H9 (cell line): ENCODE results near the gene CORO2B. TPM values are rescaled to one million over a fixed set of nuclear protein-coding genes. Genes with fewer than 3 reads are reported as not detected.

Experiments
- DNase-seq: peaks from one replicate; pipeline ENCODE4 v3.0.0-alpha.2; 2017
- H2AFZ ChIP-seq: one replicate; pipeline ENCODE4 v1.6.1; 2013; ENCODE audit warnings: mild to moderate bottlenecking, low read length, control low read depth, moderate library complexity
- H2AK5ac ChIP-seq: 2 replicates; pipeline ENCODE4 v1.6.1; 2013; ENCODE audit warnings: low read length, control low read depth, mixed read lengths; ENCODE audit not compliant: insufficient read length
- H2BK120ac ChIP-seq: one replicate; pipeline ENCODE4 v1.6.1; 2013; ENCODE audit warnings: low read depth, mild to moderate bottlenecking, low read length, control low read depth, inconsistent platforms; ENCODE audit not compliant: poor library complexity, severe bottlenecking
- H2BK12ac ChIP-seq: 2 replicates; pipeline ENCODE4 v1.6.1; 2013; ENCODE audit warnings: low read length, control low read depth, mixed read lengths, low read depth; ENCODE audit not compliant: insufficient read length
- H2BK15ac ChIP-seq: 2 replicates; pipeline ENCODE4 v1.6.1; 2013; ENCODE audit warnings: low read depth, low read length, control low read depth
- H2BK20ac ChIP-seq: one replicate; pipeline ENCODE4 v1.6.1; 2013; ENCODE audit warnings: low read depth, mild to moderate bottlenecking, low read length, control low read depth, inconsistent platforms; ENCODE audit not compliant: poor library complexity, severe bottlenecking
- H2BK5ac ChIP-seq: 2 replicates; pipeline ENCODE4 v1.6.1; 2013; ENCODE audit warnings: low read length, control low read depth, mixed read lengths; ENCODE audit not compliant: insufficient read length
- H3K14ac ChIP-seq: 2 replicates; pipeline ENCODE4 v1.6.1; 2013; ENCODE audit warnings: low read length, control low read depth; ENCODE audit not compliant: insufficient read depth
- H3K18ac ChIP-seq: 2 replicates; pipeline ENCODE4 v1.6.1; 2013; ENCODE audit warnings: low read depth, mild to moderate bottlenecking, mixed read lengths, low read length, control low read depth; ENCODE audit not compliant: insufficient read length
- H3K23ac ChIP-seq: 2 replicates; pipeline ENCODE4 v1.6.1; 2013; ENCODE audit warnings: low read length, control low read depth, mixed read lengths, low read depth; ENCODE audit not compliant: insufficient read length
- H3K23me2 ChIP-seq: 2 replicates; pipeline ENCODE4 v1.6.1; 2013; ENCODE audit warnings: low read depth, mild to moderate bottlenecking, mixed read lengths, low read length, control low read depth; ENCODE audit not compliant: insufficient read length, poor library complexity, severe bottlenecking
- H3K27ac ChIP-seq: 2 replicates; pipeline ENCODE4 v1.5.1; 2013; ENCODE audit warnings: low read length, control low read depth, mixed read lengths, low read depth; ENCODE audit not compliant: insufficient read length
- H3K27me3 ChIP-seq: 2 replicates; pipeline ENCODE4 v1.6.1; 2013; ENCODE audit warnings: low read length, control low read depth, inconsistent platforms; ENCODE audit not compliant: insufficient read depth
- H3K4ac ChIP-seq: 2 replicates; pipeline ENCODE4 v1.6.1; 2013; ENCODE audit warnings: low read depth, mild to moderate bottlenecking, control low read depth, inconsistent platforms, low read length, moderate library complexity
- H3K4me1 ChIP-seq: 2 replicates; pipeline ENCODE4 v1.6.1; 2013; ENCODE audit warnings: low read length, control low read depth, inconsistent platforms; ENCODE audit not compliant: insufficient read depth
- H3K4me2 ChIP-seq: 2 replicates; pipeline ENCODE4 v1.6.1; 2013; ENCODE audit warnings: low read length, control low read depth, mixed read lengths; ENCODE audit not compliant: insufficient read length, insufficient read depth
- H3K56ac ChIP-seq: 2 replicates; pipeline ENCODE4 v1.6.1; 2013; ENCODE audit warnings: low read depth, mild to moderate bottlenecking, mixed read lengths, low read length, control low read depth; ENCODE audit not compliant: insufficient read length
- H3K79me1 ChIP-seq: 2 replicates; pipeline ENCODE4 v1.6.1; 2013; ENCODE audit warnings: low read depth, mild to moderate bottlenecking, moderate library complexity, low read length, control low read depth, inconsistent platforms; ENCODE audit not compliant: insufficient read depth, poor library complexity, severe bottlenecking
- H3K79me2 ChIP-seq: 2 replicates; pipeline ENCODE4 v1.6.1; 2013; ENCODE audit warnings: low read length, control low read depth, inconsistent platforms; ENCODE audit not compliant: insufficient read depth
- H3K9ac ChIP-seq: 2 replicates; pipeline ENCODE4 v1.6.1; 2013; ENCODE audit warnings: low read length, control low read depth, mixed read lengths; ENCODE audit not compliant: insufficient read length; ENCODE audit errors: extremely low read depth
- H3K9me3 ChIP-seq: one replicate; pipeline ENCODE4 v1.6.1; 2013; ENCODE audit warnings: low read depth, low read length, inconsistent platforms; ENCODE audit not compliant: control insufficient read depth
- H3T11ph ChIP-seq: one replicate; pipeline ENCODE4 v1.6.1; 2013; ENCODE audit warnings: mild to moderate bottlenecking, low read length, control low read depth, inconsistent platforms
- H4K20me1 ChIP-seq: one replicate; pipeline ENCODE4 v1.6.1; 2013; ENCODE audit not compliant: control insufficient read depth, insufficient read length, insufficient read depth
- H4K5ac ChIP-seq: 2 replicates; pipeline ENCODE4 v1.6.1; 2013; ENCODE audit warnings: low read depth, mild to moderate bottlenecking, mixed read lengths, low read length, control low read depth; ENCODE audit not compliant: insufficient read length
- H4K8ac ChIP-seq: replicated peaks from 2 replicates; pipeline ENCODE4 v1.6.1; 2013; ENCODE audit warnings: low read length, control low read depth, mixed read lengths, low read depth; ENCODE audit not compliant: insufficient read length
- H4K91ac ChIP-seq: 2 replicates; pipeline ENCODE4 v1.6.1; 2013; ENCODE audit warnings: low read depth, mild to moderate bottlenecking, moderate library complexity, mixed read lengths, low read length, control low read depth; ENCODE audit not compliant: insufficient read length
- H3K27ac Mint-ChIP-seq, 3 experiments: 2 replicates in 2 of 3; 3 replicates in 1 of 3; pipeline ENCODE4 v1.8.0; 2020 to 2021; ENCODE audit warnings: mixed read lengths in 3 of 3, mild to moderate bottlenecking in 1 of 3, moderate library complexity in 1 of 3
- H3K27me3 Mint-ChIP-seq: 2 replicates; pipeline ENCODE4 v1.8.0; 2021; ENCODE audit warnings: low read depth, mild to moderate bottlenecking, moderate library complexity, mixed read lengths
- H3K36me3 Mint-ChIP-seq, 3 experiments: 2 replicates in 2 of 3; 3 replicates in 1 of 3; pipeline ENCODE4 v1.8.0; 2020 to 2021; ENCODE audit warnings: low read depth in 3 of 3, mixed read lengths in 3 of 3; ENCODE audit not compliant: insufficient read depth in 1 of 3
- H3K4me1 Mint-ChIP-seq, 2 experiments: 2 replicates each; pipeline ENCODE4 v1.8.0; 2020; ENCODE audit warnings: mixed read lengths in 2 of 2
- H3K4me3 Mint-ChIP-seq, 2 experiments: 2 replicates in 1 of 2; 3 replicates in 1 of 2; pipeline ENCODE4 v1.8.0; 2020 to 2021; ENCODE audit warnings: mild to moderate bottlenecking in 2 of 2, mixed read lengths in 2 of 2, moderate library complexity in 1 of 2
- H3K9me3 Mint-ChIP-seq, 2 experiments: 2 replicates in 1 of 2; 3 replicates in 1 of 2; pipeline ENCODE4 v1.8.0; 2020; ENCODE audit warnings: mild to moderate bottlenecking in 2 of 2, mixed read lengths in 2 of 2, moderate library complexity in 1 of 2
- CTCF ChIP-seq: fragments of 200-600 bp; sonication (generic); conservative IDR thresholded peaks from 3 replicates; pipeline ENCODE4 v1.8.0; 2021; ENCODE audit warnings: antibody characterized with exemption, mild to moderate bottlenecking
- WGBS: extraction: QIAGEN DNeasy Blood & Tissue Kit; methylation state at CpG from one replicate; pipeline ENCODE4 v1.1.7; 2013; ENCODE audit warnings: missing lambda C conversion rate, low lambda C conversion rate, mixed read lengths; ENCODE audit not compliant: insufficient read length; ENCODE audit errors: extremely low coverage; 5-methylcytosine and 5-hydroxymethylcytosine counted together
- total RNA-seq: library from RNA; stranded (reverse); gene quantifications from 2 replicates; pipeline ENCODE4 v1.2.1, GENCODE V29; 2021

Gene CORO2B
- total RNA-seq, 1 experiment from 2014 or later: 3.1 TPM

GRCh38 chr15:68678746-68679145 is 100.0 kb downstream of the CORO2B start:
- Histone ChIP-seq H4K91ac (no peak overlapping the region), H2BK5ac (no peak overlapping the region), H2BK15ac (no peak overlapping the region), H3K9ac (no peak overlapping the region), H3K18ac (no peak overlapping the region), H3K4me2 (no peak overlapping the region), H3K79me1 (no peaks in the 10 kb centered on the region), H3K14ac (no peak overlapping the region), H2BK120ac (no peak overlapping the region), H3K9me3 (no peaks in the 10 kb centered on the region), H3K4me1 (no peaks in the 10 kb centered on the region), H3K27ac (no peak overlapping the region), H4K8ac (no peak overlapping the region), H2BK20ac (no peak overlapping the region), H3K23me2 (no peaks in the 10 kb centered on the region), H3K27me3 (no peaks in the 10 kb centered on the region), H3K56ac (no peak overlapping the region), H2AK5ac (no peak overlapping the region), H2AFZ (no peak overlapping the region), H4K5ac (no peak overlapping the region), H3K23ac (no peak overlapping the region), H3K4ac (no peak overlapping the region), H2BK12ac (no peak overlapping the region), H4K20me1 (no peaks in the 10 kb centered on the region), H3T11ph (no peak overlapping the region), H3K79me2 (no peaks in the 10 kb centered on the region)
- Mint-ChIP-seq H3K27me3 (peaks cover 13% of the 10 kb centered on the region), H3K4me3 (no peak overlapping the region), H3K4me1 (peaks cover 14 to 21% of the 10 kb centered on the region in 2 experiments), H3K36me3 (no peaks in the 10 kb centered on the region), H3K27ac (no peak overlapping the region), H3K9me3 (no peaks in the 10 kb centered on the region)
- WGBS: no CpG with 5 or more reads among the region's 5 CpGs
- no peak for TF ChIP-seq CTCF
- no peak for DNase-seq
